GM19438 (cell line): ENCODE measurements around the gene OR52D1.

ENCODE experiments used
- ATAC-seq: cut with Tn5 transposase; IDR thresholded peaks from one replicate; pipeline ENCODE4 v1.9.1; 2021; ENCODE audit warnings: low read depth; ENCODE audit not compliant: unreplicated experiment

The OR52D1 gene

DNA sequence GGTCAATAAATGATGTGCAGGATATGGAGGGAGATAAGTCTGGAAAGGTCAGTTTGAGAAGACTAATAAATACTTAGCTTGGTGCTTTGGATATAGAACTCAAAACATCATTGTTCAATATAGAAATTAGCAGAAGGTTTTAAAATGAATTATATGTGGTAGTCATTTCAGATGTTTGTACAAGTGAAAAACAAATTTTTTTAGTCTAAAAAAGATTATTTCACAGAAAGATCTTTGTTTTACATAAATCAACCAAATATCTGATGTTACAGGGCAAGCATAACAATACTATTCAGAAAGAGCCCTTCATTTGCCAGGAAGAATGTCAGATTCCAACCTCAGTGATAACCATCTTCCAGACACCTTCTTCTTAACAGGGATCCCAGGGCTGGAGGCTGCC, at the start of gene OR52D1:
Gene OR52D1 (plus strand): TSS at position 301 of the 400 bp plus-strand sequence. CDS start 22 bp downstream, at position 323.
- no peak for ATAC-seq

GRCh38 chr11:5441414-5441813, 47.1 kb upstream of the OR52D1 start, which contains the start of gene OR51I1:
TSS of gene OR51I1 (minus strand) at chr11:5441514. CDS start at chr11:5441514, 0 bp downstream.
- no peak for ATAC-seq

DNA sequence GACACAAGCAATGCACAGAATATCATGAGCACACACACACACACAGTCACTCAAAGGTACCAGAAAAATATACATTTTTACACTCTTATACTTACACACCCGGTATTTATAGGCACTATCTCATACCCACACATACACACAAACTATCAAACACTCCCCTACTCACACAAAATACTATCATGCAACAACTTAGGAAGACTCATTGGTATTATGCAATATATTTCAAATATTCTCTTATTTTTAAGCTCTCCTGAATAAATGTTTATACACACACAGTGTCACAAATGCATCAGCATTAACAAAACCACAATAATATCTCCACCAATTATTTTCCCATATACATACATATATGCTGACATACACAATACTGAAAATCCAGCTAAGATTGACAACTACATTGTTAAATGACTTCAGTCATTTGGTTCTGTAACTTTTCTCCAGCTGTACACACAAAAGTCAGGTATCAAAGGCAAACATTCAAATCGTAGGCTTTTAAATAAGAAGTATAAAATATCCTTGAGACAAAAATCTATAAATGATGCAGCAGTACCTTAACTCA, 44.6 kb upstream of the OR52D1 start:
- no peak for ATAC-seq

GRCh38 chr11:5449023-5449422, 39.5 kb upstream of the OR52D1 start, which contains the start of gene OR51I2:
TSS of gene OR51I2 (plus strand) at chr11:5449323. CDS start at chr11:5453489, 4,166 bp downstream.
- ATAC-seq: no peak

- ATAC-seq: no peak
Measured at GRCh38 chr11:5449432-5449831, 39.1 kb upstream of the OR52D1 start.

DNA sequence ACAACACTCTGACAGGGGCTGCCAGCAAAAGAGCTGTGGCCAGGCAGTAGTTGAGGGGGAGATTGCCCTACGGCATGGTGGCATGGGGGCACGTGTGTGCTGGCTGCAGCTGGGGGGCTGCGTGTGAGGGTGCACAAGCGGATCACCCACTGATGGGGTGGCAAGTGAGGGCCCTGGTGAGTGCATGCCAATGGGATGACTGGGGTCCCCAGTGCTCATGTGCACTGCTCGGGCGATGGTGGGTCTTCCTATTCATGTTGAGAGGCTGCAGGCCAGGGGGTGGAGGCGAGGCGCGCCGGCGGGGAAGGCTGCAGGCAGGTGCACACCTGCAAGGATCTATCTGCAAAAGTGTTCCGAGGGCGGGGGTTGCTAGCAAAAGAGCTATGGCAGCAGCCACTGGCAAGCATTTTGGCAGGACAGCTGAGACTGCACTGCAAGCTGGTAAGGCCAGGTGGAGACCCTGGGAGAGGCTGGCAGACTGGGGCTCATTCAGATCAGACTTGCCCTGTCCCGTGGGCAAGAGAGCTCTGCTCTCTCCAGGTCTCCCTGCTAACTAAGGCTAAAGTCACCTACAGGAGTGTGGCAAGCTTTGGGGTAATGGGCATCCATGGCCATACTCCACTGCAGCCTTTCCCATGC, 27.4 kb upstream of the OR52D1 start:
- ATAC-seq: no peak

GRCh38 chr11:5467527-5467926, 21.0 kb upstream of the OR52D1 start:
- ATAC-seq: no peak

- no peak for ATAC-seq
Measured at GRCh38 chr11:5473921-5474320, 14.6 kb upstream of the OR52D1 start.

DNA sequence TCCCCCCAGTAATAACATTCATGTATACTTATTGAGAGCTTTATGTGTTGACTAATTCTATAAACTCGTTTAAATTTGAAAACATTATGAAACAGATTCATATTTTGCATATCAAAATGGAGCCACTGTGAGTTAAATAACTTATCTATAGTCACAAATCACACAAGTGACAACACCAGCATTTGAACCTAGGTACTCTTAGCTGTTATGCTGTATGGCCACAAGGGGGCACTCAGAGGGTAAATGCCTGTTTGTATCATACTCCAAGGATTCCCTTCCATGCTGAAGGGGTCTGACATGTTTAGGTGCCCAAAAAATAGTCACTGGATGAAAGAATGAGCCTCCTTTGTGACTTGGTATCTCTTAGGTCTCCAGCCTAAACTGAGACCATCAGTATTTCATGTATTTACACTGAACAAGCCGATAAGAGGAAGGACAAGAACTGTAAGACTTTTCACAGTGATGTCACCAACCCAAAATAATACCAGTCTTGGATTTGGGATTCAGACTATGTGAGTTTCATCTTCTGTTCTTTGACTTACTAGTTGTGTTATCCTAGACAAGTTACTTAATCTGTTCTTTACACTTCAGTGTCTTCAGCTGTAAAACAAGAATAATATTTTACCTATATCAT, 12.2 kb upstream of the OR52D1 start:
- peak; percentile 78 for ATAC-seq

DNA sequence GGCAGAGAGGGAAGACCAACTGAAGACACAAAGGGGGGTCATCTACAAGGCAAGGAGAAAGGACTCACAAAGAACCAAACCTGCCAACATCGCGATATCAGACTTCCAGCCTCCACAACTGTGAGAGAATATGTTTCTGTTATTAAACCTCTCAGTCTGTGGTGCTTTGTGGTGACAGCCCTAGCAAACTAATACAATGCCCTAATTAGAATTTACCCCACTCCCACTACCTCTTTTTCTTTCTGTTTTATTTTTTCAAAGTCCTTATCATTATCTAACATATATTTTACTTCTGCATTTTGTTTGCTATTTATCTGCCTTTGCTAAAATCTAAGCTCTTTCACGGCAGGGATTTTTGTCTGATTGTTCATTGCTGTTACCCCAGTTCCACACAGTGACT, 2.5 kb upstream of the OR52D1 start:
- no peak for ATAC-seq

DNA sequence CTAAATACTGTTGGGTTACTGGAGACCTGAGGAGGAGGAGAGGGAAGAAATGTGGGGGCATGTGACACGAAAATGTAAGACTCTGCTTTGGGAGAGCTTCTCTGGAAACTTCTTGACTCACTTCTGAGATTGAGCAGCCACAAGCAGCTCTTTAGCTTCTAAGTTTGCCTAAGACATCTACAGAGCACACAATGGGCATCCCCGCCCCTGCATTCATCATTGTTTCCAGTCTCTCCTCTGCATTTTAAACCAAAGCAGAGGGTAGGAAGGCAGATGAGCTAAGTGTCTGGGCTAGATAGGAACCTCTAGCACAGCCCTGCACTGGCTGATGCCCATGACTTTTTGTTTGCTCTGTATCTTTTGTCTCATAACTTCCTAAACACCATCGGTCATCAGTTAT, 2.1 kb upstream of the OR52D1 start:
- ATAC-seq: no peak

- ATAC-seq: no peak
Measured at GRCh38 chr11:5488798-5489399, 414 bp downstream of the OR52D1 start.

- no peak for ATAC-seq
Measured at GRCh38 chr11:5489576-5490357, 1.3 kb downstream of the OR52D1 start.

GRCh38 chr11:5499671-5500070, 11.2 kb downstream of the OR52D1 start:
- ATAC-seq: no peak

- no peak for ATAC-seq
Measured at GRCh38 chr11:5500393-5500801, 11.9 kb downstream of the OR52D1 start.

DNA sequence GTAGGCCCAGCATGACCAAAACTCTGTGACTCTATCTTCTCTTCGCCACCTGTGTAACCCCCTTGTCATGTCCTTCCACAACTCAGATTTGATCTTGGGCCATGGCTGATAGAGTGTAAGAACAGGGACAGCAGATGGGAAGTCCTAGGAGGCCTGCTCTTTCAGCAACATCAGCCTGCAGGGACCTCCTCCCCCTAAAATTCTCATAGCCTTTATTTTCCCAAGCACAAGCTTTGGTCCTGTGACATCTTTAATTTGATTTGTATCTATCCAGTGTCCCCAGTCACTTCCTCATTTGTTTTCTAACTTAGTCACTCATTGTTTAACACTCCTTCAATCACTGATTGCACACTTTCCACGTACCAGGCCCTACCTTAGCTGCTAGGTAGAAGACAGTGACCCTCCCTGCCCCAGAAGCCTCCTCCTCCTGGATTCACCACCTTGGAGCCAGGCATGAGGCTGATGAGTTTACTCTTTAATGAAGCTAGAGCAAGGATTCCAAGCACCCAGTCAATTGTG, 16.0 kb downstream of the OR52D1 start:
- ATAC-seq: no peak

- ATAC-seq: no peak
Measured at GRCh38 chr11:5505363-5506048, 17.0 kb downstream of the OR52D1 start.

- ATAC-seq: no peak
Measured at GRCh38 chr11:5507177-5507932, 18.9 kb downstream of the OR52D1 start.

DNA sequence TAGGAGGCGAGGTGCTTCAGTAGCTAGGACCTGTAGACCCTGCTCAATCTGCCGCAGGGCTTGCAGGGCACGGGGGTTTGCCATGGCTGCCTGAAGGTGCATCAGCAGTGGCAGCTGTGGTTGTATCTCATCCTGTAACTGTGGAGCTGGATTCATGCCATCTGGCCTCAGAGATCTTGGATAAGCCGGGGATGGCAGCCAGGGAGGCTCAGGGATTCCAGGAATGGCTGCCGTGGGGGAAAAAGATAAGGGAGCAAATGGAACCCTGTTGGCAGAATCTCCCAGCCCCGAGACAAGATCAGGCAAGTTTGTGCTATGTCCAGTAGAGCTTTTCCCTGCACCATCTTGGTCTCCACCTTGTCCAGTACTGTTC, 19.4 kb downstream of the OR52D1 start:
- ATAC-seq: no peak
